GM21529 (cell line): ENCODE measurements around the gene PPP1R14C.
"Not testable (repeated sequence)": the region's sequence is repeated elsewhere in the genome, so short reads cannot be mapped to it uniquely, and the experiment has no call there.

ENCODE experiments used
- ATAC-seq: cut with Tn5 transposase; IDR thresholded peaks from one replicate; pipeline ENCODE4 v1.9.1; 2021; ENCODE audit not compliant: unreplicated experiment

Gene PPP1R14C

GRCh38 chr6:150137711-150138110 lies 5.1 kb upstream of the PPP1R14C start:
- ATAC-seq = not testable (repeated sequence)

GRCh38 chr6:150138638-150139037 lies 4.2 kb upstream of the PPP1R14C start:
- ATAC-seq = no peak

GRCh38 chr6:150139533-150139932 lies 3.3 kb upstream of the PPP1R14C start:
- no peak for ATAC-seq

GRCh38 chr6:150140236-150140969 lies 2.4 kb upstream of the PPP1R14C start:
- ATAC-seq = no peak

GRCh38 chr6:150142097-150142669 lies 661 bp upstream of the PPP1R14C start:
- no peak for ATAC-seq

- ATAC-seq = no peak
These were observed 861 bp downstream of the PPP1R14C start for GRCh38 chr6:150143516-150144293.

GRCh38 chr6:150144294-150144868 lies 1.5 kb downstream of the PPP1R14C start:
- ATAC-seq = no peak

GRCh38 chr6:150145427-150145826 lies 2.6 kb downstream of the PPP1R14C start:
- no peak for ATAC-seq

GRCh38 chr6:150145830-150146229 lies 3.0 kb downstream of the PPP1R14C start:
- no peak for ATAC-seq

- no peak for ATAC-seq
These were observed 3.6 kb downstream of the PPP1R14C start for GRCh38 chr6:150146436-150146835.

GRCh38 chr6:150149146-150149545 lies 6.3 kb downstream of the PPP1R14C start:
- ATAC-seq = no peak

- ATAC-seq = no peak
These were observed 7.6 kb downstream of the PPP1R14C start for GRCh38 chr6:150150458-150150820.

- ATAC-seq = no peak
These were observed 8.2 kb downstream of the PPP1R14C start for GRCh38 chr6:150150821-150151646.

GRCh38 chr6:150152891-150153876 lies 10.3 kb downstream of the PPP1R14C start:
- no peak for ATAC-seq

GRCh38 chr6:150153905-150154492 lies 11.2 kb downstream of the PPP1R14C start:
- ATAC-seq = no peak

- no peak for ATAC-seq
These were observed 13.6 kb downstream of the PPP1R14C start for GRCh38 chr6:150156460-150156859.

- ATAC-seq = no peak
These were observed 14.2 kb downstream of the PPP1R14C start for GRCh38 chr6:150157081-150157480.

GRCh38 chr6:150159757-150160156 lies 16.9 kb downstream of the PPP1R14C start:
- no peak for ATAC-seq

- ATAC-seq = no peak
These were observed 21.1 kb downstream of the PPP1R14C start for GRCh38 chr6:150163970-150164369.
